Stimulated activated CD4-positive, alpha-beta T cell treated with anti-CD3 and anti-CD28 coated beads, Interleukin-12 subunit alpha, Interleukin-12 subunit beta, amount 100 ng/mL, for 48 hours (primary cell): ENCODE results near the gene PHACTR2.

Experiments
- DNase-seq, 3 donors: peaks; one replicate each; pipeline ENCODE4 v3.0.0-alpha.2; 2020; ENCODE audit warnings: low read depth in 2 of 3, low spot score in 1 of 3

The PHACTR2 gene

GRCh38 chr6:143739341-143739851 is 61.6 kb downstream of the PHACTR2 start:
- DNase-seq = no peak

- no peak for DNase-seq
These were observed 62.4 kb downstream of the PHACTR2 start for GRCh38 chr6:143740213-143740612.

GRCh38 chr6:143741480-143741879 is 63.7 kb downstream of the PHACTR2 start:
- no peak for DNase-seq

GRCh38 chr6:143742070-143742954 is 64.5 kb downstream of the PHACTR2 start:
- DNase-seq = no peak

- DNase-seq = no peak
These were observed 65.1 kb downstream of the PHACTR2 start for GRCh38 chr6:143742955-143743255.

GRCh38 chr6:143743301-143744166 is 65.8 kb downstream of the PHACTR2 start:
- DNase-seq = no peak

DNA sequence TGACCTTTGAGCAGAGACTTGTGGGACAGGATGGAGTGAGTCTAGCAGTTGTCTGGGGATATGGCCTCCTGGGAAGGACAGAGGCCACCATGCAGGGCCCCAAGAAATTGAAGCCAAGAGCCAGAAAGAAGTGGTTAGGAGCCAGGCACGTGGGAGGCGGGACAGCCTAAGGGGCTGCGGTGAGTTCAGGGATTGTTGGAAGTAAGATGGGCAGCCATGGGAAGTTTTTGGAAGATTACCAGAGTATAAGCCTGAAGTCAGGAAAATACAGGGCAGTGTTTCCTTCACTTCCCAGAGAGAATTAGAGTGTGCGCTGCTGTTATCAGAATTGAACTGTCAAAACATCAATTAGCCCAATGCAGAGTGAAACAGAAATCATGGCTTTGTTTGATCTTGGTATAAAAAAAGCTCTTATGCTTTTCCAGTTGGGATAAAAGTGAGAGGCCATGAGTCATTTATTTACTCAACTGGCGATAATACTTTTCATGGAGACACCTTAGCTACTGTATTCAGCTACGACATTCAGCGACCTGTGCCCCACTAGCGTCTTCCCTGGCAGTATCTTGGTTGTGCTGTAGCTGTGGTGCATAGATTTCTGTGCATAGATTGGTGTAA is 66.9 kb downstream of the PHACTR2 start:
- no peak for DNase-seq

- DNase-seq = no peak
These were observed 67.7 kb downstream of the PHACTR2 start for GRCh38 chr6:143745166-143746133.

GRCh38 chr6:143746202-143747119 is 68.7 kb downstream of the PHACTR2 start:
- DNase-seq = no peak

DNA sequence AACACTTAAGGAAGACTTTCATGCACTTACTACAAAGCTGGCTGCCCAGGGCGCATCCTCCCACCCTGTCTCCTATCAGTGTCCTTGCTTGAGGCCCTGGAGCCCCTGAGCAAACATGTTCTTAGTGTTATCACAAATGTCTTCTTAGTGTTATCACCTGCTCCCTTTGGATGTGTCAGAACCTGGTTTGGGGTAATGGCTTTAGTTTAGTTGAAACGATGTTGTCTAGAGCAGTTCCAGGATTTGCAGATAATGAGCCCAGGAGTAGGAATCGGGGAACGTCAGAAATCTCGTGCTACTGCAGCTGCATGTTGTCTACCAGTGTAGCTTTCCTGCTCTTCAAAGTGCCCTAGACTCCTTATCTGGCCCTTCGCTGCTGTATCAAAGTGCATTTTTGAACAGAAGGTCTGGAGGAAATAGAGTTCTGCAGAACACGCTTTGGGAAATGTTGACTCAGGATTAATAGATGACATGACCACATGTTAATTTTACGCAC is 69.6 kb downstream of the PHACTR2 start:
- DNase-seq = no peak

GRCh38 chr6:143749891-143750290 is 72.1 kb downstream of the PHACTR2 start:
- no peak for DNase-seq

- DNase-seq = no peak
These were observed 73.1 kb downstream of the PHACTR2 start for GRCh38 chr6:143750877-143751276.

GRCh38 chr6:143752459-143752858 is 74.7 kb downstream of the PHACTR2 start:
- DNase-seq = no peak

GRCh38 chr6:143753678-143754077 is 75.9 kb downstream of the PHACTR2 start:
- DNase-seq = no peak

- DNase-seq = no peak
These were observed 76.4 kb downstream of the PHACTR2 start for GRCh38 chr6:143754204-143754603.

DNA sequence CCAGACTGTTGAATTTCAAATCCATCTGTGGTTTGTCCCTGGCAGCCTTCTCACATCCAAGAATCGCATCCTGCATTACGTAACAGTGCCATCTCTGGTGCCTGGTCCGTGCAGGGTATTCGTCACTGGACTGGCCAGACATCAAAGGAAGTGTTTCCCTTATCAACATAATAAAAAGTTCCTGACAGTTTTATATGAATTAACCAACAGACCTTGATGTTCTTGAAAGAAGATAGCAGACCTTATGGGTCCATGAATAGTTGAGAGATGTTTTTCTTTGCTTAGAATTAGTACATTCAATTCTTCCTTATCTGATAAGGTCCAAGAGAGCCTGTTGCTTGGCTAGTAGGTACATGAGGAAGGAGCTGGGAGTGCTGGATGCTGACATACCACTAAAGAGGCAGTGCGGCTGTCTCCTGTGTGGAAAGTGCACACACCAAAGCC is 77.6 kb downstream of the PHACTR2 start:
- DNase-seq = no peak

- DNase-seq = no peak
These were observed 79.6 kb downstream of the PHACTR2 start for GRCh38 chr6:143757346-143757832.

DNA sequence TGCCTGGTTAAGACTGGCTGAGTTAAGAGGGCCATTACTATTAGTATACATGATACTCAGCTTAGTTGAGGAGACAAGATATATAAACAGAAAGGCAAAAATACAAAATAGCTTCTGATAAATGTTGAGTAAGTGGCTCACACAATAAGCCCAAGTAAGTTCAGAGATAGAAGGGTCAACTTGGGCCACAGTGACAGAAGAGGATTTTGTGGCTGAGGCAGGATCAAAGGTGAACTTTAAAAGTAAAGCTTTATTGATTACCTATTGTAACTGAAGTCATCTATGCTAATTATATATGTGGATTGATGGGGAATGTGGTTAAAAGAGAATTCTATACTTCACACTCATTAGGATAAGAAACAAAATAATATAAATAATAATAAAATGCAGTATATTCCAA is 80.8 kb downstream of the PHACTR2 start:
- DNase-seq = no peak

- DNase-seq = no peak
These were observed 81.9 kb downstream of the PHACTR2 start for GRCh38 chr6:143759666-143760065.
